Measurements from ENCODE around the gene DOP1B.

The DOP1B gene

GRCh38 chr21:36184545-36184944 is 27.9 kb downstream of the DOP1B start:
- H3K36me3 ChIP-seq (ENCODE audit: control insufficient read depth in 2 of 2, insufficient read depth in 2 of 2, low read length in 2 of 2) = peaks cover 7 to 14% of the 10 kb centered on the region in 2 donors
- H3K9ac ChIP-seq (ENCODE audit: low read depth in 1 of 2, low read length in 2 of 2) = no peak overlapping the region
- H3K4me1 ChIP-seq (ENCODE audit: control insufficient read depth in 2 of 2, insufficient read depth in 2 of 2, low read length in 2 of 2) = peaks cover 16 to 27% of the 10 kb centered on the region in 2 donors
- no peak overlapping the region for H3K27ac ChIP-seq (ENCODE audit: low read depth in 2 of 2, low read length in 2 of 2)
- no peaks in the 10 kb centered on the region for H3K9me3 ChIP-seq (ENCODE audit: control insufficient read depth in 2 of 2, low read length in 2 of 2)
- H3K27me3 ChIP-seq (ENCODE audit: control insufficient read depth in 2 of 2, insufficient read depth in 2 of 2, low read length in 2 of 2) = no peaks in the 10 kb centered on the region
- H3K4me3 ChIP-seq (ENCODE audit: low read length in 2 of 2) = no peak overlapping the region

GRCh38 chr21:36185523-36185922 is 28.9 kb downstream of the DOP1B start:
- no peak overlapping the region for H3K4me3 ChIP-seq (ENCODE audit: low read length in 2 of 2)
- no peak overlapping the region for H3K9ac ChIP-seq (ENCODE audit: low read depth in 1 of 2, low read length in 2 of 2)
- H3K4me1 ChIP-seq (ENCODE audit: control insufficient read depth in 2 of 2, insufficient read depth in 2 of 2, low read length in 2 of 2) = peaks cover 16 to 27% of the 10 kb centered on the region in 2 donors

GRCh38 chr21:36186081-36186480 is 29.5 kb downstream of the DOP1B start:
- Histone ChIP-seq H3K4me3 (ENCODE audit: low read length in 2 of 2) (no peak overlapping the region), H3K4me1 (ENCODE audit: control insufficient read depth in 2 of 2, insufficient read depth in 2 of 2, low read length in 2 of 2) (peaks cover 16 to 27% of the 10 kb centered on the region in 2 donors), H3K27me3 (ENCODE audit: control insufficient read depth in 2 of 2, insufficient read depth in 2 of 2, low read length in 2 of 2) (no peaks in the 10 kb centered on the region), H3K36me3 (ENCODE audit: control insufficient read depth in 2 of 2, insufficient read depth in 2 of 2, low read length in 2 of 2) (peaks cover 10 to 14% of the 10 kb centered on the region in 2 donors), H3K9ac (ENCODE audit: low read depth in 1 of 2, low read length in 2 of 2) (no peak overlapping the region), H3K9me3 (ENCODE audit: control insufficient read depth in 2 of 2, low read length in 2 of 2) (no peaks in the 10 kb centered on the region), H3K27ac (ENCODE audit: low read depth in 2 of 2, low read length in 2 of 2) (no peak overlapping the region)

More at GRCh38 chr21:36185523-36185922, 28.9 kb downstream of the DOP1B start:
- Histone ChIP-seq H3K9me3 (ENCODE audit: control insufficient read depth in 2 of 2, low read length in 2 of 2) (no peaks in the 10 kb centered on the region), H3K27me3 (ENCODE audit: control insufficient read depth in 2 of 2, insufficient read depth in 2 of 2, low read length in 2 of 2) (no peaks in the 10 kb centered on the region), H3K36me3 (ENCODE audit: control insufficient read depth in 2 of 2, insufficient read depth in 2 of 2, low read length in 2 of 2) (peaks cover 7 to 14% of the 10 kb centered on the region in 2 donors), H3K27ac (ENCODE audit: low read depth in 2 of 2, low read length in 2 of 2) (no peak overlapping the region)

GRCh38 chr21:36186506-36187399 is 30.1 kb downstream of the DOP1B start:
- H3K9me3 ChIP-seq (ENCODE audit: control insufficient read depth in 2 of 2, low read length in 2 of 2) = no peaks in the 10 kb centered on the region
- peak overlapping the region; percentile 23 to 29 for H3K27ac ChIP-seq (ENCODE audit: low read depth in 2 of 2, low read length in 2 of 2)
- H3K4me1 ChIP-seq (ENCODE audit: control insufficient read depth in 2 of 2, insufficient read depth in 2 of 2, low read length in 2 of 2) = peaks cover 17 to 27% of the 10 kb centered on the region in 2 donors
- peaks cover 10 to 14% of the 10 kb centered on the region in 2 donors for H3K36me3 ChIP-seq (ENCODE audit: control insufficient read depth in 2 of 2, insufficient read depth in 2 of 2, low read length in 2 of 2)
- no peaks in the 10 kb centered on the region for H3K27me3 ChIP-seq (ENCODE audit: control insufficient read depth in 2 of 2, insufficient read depth in 2 of 2, low read length in 2 of 2)
- no peak overlapping the region for H3K4me3 ChIP-seq (ENCODE audit: low read length in 2 of 2)
- H3K9ac ChIP-seq (ENCODE audit: low read depth in 1 of 2, low read length in 2 of 2) = peak overlapping the region in 1 of 2 donors; percentile 27

GRCh38 chr21:36188081-36188681 is 31.6 kb downstream of the DOP1B start:
- no peaks in the 10 kb centered on the region for H3K27me3 ChIP-seq (ENCODE audit: control insufficient read depth in 2 of 2, insufficient read depth in 2 of 2, low read length in 2 of 2)
- H3K9ac ChIP-seq (ENCODE audit: low read depth in 1 of 2, low read length in 2 of 2) = peak overlapping the region; percentile 36
- no peaks in the 10 kb centered on the region for H3K9me3 ChIP-seq (ENCODE audit: control insufficient read depth in 2 of 2, low read length in 2 of 2)
- H3K27ac ChIP-seq (ENCODE audit: low read depth in 2 of 2, low read length in 2 of 2) = peak overlapping the region; percentile 82 to 87
- H3K4me1 ChIP-seq (ENCODE audit: control insufficient read depth in 2 of 2, insufficient read depth in 2 of 2, low read length in 2 of 2) = peaks cover 20 to 27% of the 10 kb centered on the region in 2 donors
- peaks cover 10 to 14% of the 10 kb centered on the region in 2 donors for H3K36me3 ChIP-seq (ENCODE audit: control insufficient read depth in 2 of 2, insufficient read depth in 2 of 2, low read length in 2 of 2)
- peak overlapping the region; percentile 15 to 33 for H3K4me3 ChIP-seq (ENCODE audit: low read length in 2 of 2)

GRCh38 chr21:36188937-36189336 is 32.3 kb downstream of the DOP1B start:
- Histone ChIP-seq H3K27ac (ENCODE audit: low read depth in 2 of 2, low read length in 2 of 2) (peak overlapping the region; percentile 82 to 87), H3K27me3 (ENCODE audit: control insufficient read depth in 2 of 2, insufficient read depth in 2 of 2, low read length in 2 of 2) (no peaks in the 10 kb centered on the region), H3K4me1 (ENCODE audit: control insufficient read depth in 2 of 2, insufficient read depth in 2 of 2, low read length in 2 of 2) (peaks cover 20 to 27% of the 10 kb centered on the region in 2 donors), H3K4me3 (ENCODE audit: low read length in 2 of 2) (no peak overlapping the region), H3K9ac (ENCODE audit: low read depth in 1 of 2, low read length in 2 of 2) (peak overlapping the region in 1 of 2 donors; percentile 36), H3K9me3 (ENCODE audit: control insufficient read depth in 2 of 2, low read length in 2 of 2) (no peaks in the 10 kb centered on the region), H3K36me3 (ENCODE audit: control insufficient read depth in 2 of 2, insufficient read depth in 2 of 2, low read length in 2 of 2) (peaks cover 10 to 14% of the 10 kb centered on the region in 2 donors)

GRCh38 chr21:36190736-36191135 is 34.1 kb downstream of the DOP1B start:
- peaks cover 20 to 27% of the 10 kb centered on the region in 2 donors for H3K4me1 ChIP-seq (ENCODE audit: control insufficient read depth in 2 of 2, insufficient read depth in 2 of 2, low read length in 2 of 2)
- no peak overlapping the region for H3K4me3 ChIP-seq (ENCODE audit: low read length in 2 of 2)
- no peak overlapping the region for H3K9ac ChIP-seq (ENCODE audit: low read depth in 1 of 2, low read length in 2 of 2)
- H3K9me3 ChIP-seq (ENCODE audit: control insufficient read depth in 2 of 2, low read length in 2 of 2) = no peaks in the 10 kb centered on the region
- no peak overlapping the region for H3K27ac ChIP-seq (ENCODE audit: low read depth in 2 of 2, low read length in 2 of 2)
- no peaks in the 10 kb centered on the region for H3K27me3 ChIP-seq (ENCODE audit: control insufficient read depth in 2 of 2, insufficient read depth in 2 of 2, low read length in 2 of 2)
- peaks cover 2 to 7% of the 10 kb centered on the region in 2 donors for H3K36me3 ChIP-seq (ENCODE audit: control insufficient read depth in 2 of 2, insufficient read depth in 2 of 2, low read length in 2 of 2)

GRCh38 chr21:36193200-36193599 is 36.6 kb downstream of the DOP1B start:
- Histone ChIP-seq H3K27me3 (ENCODE audit: control insufficient read depth in 2 of 2, insufficient read depth in 2 of 2, low read length in 2 of 2) (no peaks in the 10 kb centered on the region), H3K9me3 (ENCODE audit: control insufficient read depth in 2 of 2, low read length in 2 of 2) (no peaks in the 10 kb centered on the region), H3K4me1 (ENCODE audit: control insufficient read depth in 2 of 2, insufficient read depth in 2 of 2, low read length in 2 of 2) (peaks cover 17 to 18% of the 10 kb centered on the region in 2 donors), H3K4me3 (ENCODE audit: low read length in 2 of 2) (no peak overlapping the region), H3K36me3 (ENCODE audit: control insufficient read depth in 2 of 2, insufficient read depth in 2 of 2, low read length in 2 of 2) (peaks cover 0 to 3% of the 10 kb centered on the region in 2 donors), H3K9ac (ENCODE audit: low read depth in 1 of 2, low read length in 2 of 2) (no peak overlapping the region), H3K27ac (ENCODE audit: low read depth in 2 of 2, low read length in 2 of 2) (no peak overlapping the region)

- Histone ChIP-seq H3K27ac (ENCODE audit: low read depth in 2 of 2, low read length in 2 of 2) (no peak overlapping the region), H3K9ac (ENCODE audit: low read depth in 1 of 2, low read length in 2 of 2) (no peak overlapping the region), H3K4me1 (ENCODE audit: control insufficient read depth in 2 of 2, insufficient read depth in 2 of 2, low read length in 2 of 2) (peaks cover 12 to 14% of the 10 kb centered on the region in 2 donors), H3K9me3 (ENCODE audit: control insufficient read depth in 2 of 2, low read length in 2 of 2) (no peaks in the 10 kb centered on the region), H3K27me3 (ENCODE audit: control insufficient read depth in 2 of 2, insufficient read depth in 2 of 2, low read length in 2 of 2) (no peaks in the 10 kb centered on the region), H3K4me3 (ENCODE audit: low read length in 2 of 2) (no peak overlapping the region), H3K36me3 (ENCODE audit: control insufficient read depth in 2 of 2, insufficient read depth in 2 of 2, low read length in 2 of 2) (peaks cover 3 to 4% of the 10 kb centered on the region in 2 donors)
Observed at GRCh38 chr21:36194024-36194423, 37.4 kb downstream of the DOP1B start.

GRCh38 chr21:36195613-36196012 is 39.0 kb downstream of the DOP1B start:
- H3K9ac ChIP-seq (ENCODE audit: low read depth in 1 of 2, low read length in 2 of 2) = no peak overlapping the region
- no peak overlapping the region for H3K27ac ChIP-seq (ENCODE audit: low read depth in 2 of 2, low read length in 2 of 2)
- H3K4me1 ChIP-seq (ENCODE audit: control insufficient read depth in 2 of 2, insufficient read depth in 2 of 2, low read length in 2 of 2) = peaks cover 10% of the 10 kb centered on the region in 2 donors
- H3K4me3 ChIP-seq (ENCODE audit: low read length in 2 of 2) = no peak overlapping the region
- peaks cover 7 to 8% of the 10 kb centered on the region in 2 donors for H3K36me3 ChIP-seq (ENCODE audit: control insufficient read depth in 2 of 2, insufficient read depth in 2 of 2, low read length in 2 of 2)
- H3K27me3 ChIP-seq (ENCODE audit: control insufficient read depth in 2 of 2, insufficient read depth in 2 of 2, low read length in 2 of 2) = no peaks in the 10 kb centered on the region
- H3K9me3 ChIP-seq (ENCODE audit: control insufficient read depth in 2 of 2, low read length in 2 of 2) = no peaks in the 10 kb centered on the region
